ENCODE data around the gene RAD51D.
"Not testable (repeated sequence)": the region's sequence is repeated elsewhere in the genome, so short reads cannot be mapped to it uniquely, and the experiment has no call there.

RAD51D gene

GRCh38 chr17:35151080-35151479 lies 31.4 kb upstream of the RAD51D start:
- H3K4me1 Mint-ChIP-seq (ENCODE audit: low read depth); H3K9me3 Mint-ChIP-seq; H3K27me3 Mint-ChIP-seq; DNase-seq; H3K4me3 Mint-ChIP-seq; H3K36me3 Mint-ChIP-seq (ENCODE audit: low read depth); H3K27ac Mint-ChIP-seq: not testable (repeated sequence)

DNA sequence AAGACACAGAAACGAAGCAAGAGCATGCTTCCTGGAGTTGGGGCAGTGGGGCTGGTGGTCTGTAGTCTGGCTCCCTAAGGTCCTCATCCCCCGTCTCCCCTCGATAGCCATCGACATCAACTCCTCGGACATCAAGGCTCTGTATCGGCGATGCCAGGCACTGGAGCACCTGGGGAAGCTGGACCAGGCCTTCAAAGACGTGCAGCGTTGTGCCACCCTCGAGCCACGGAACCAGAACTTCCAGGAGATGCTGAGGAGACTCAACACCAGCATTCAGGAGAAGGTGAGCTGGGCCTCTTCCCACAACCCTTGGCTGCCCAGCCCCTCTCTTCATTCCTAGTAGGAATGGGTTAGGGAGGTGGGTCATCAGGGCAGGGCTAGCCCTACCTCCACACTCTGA lies 30.3 kb upstream of the RAD51D start:
- Mint-ChIP-seq H3K27ac (no peak overlapping the region), H3K4me3 (no peak overlapping the region), H3K36me3 (ENCODE audit: low read depth) (no peaks in the 10 kb centered on the region), H3K4me1 (ENCODE audit: low read depth) (no peaks in the 10 kb centered on the region), H3K27me3 (no peaks in the 10 kb centered on the region), H3K9me3 (no peaks in the 10 kb centered on the region)
- no peak for DNase-seq

- Mint-ChIP-seq H3K9me3 (no peaks in the 10 kb centered on the region), H3K36me3 (ENCODE audit: low read depth) (no peaks in the 10 kb centered on the region), H3K27ac (no peak overlapping the region), H3K4me3 (no peak overlapping the region), H3K4me1 (ENCODE audit: low read depth) (no peaks in the 10 kb centered on the region), H3K27me3 (no peaks in the 10 kb centered on the region)
- no peak for DNase-seq
Observed at GRCh38 chr17:35148144-35148543, 28.5 kb upstream of the RAD51D start.

GRCh38 chr17:35147375-35147905 lies 27.8 kb upstream of the RAD51D start, which contains the start of gene UNC45B:
Gene UNC45B (plus strand): TSS chr17:35147817. CDS start chr17:35148264, 447 bp downstream.
- H3K9me3 Mint-ChIP-seq = no peaks in the 10 kb centered on the region
- no peak within 1 kb of the TSS for H3K27ac Mint-ChIP-seq
- no peaks in the 10 kb centered on the region for H3K36me3 Mint-ChIP-seq (ENCODE audit: low read depth)
- H3K4me1 Mint-ChIP-seq (ENCODE audit: low read depth) = peaks cover under 1% of the 10 kb centered on the region
- no peaks in the 10 kb centered on the region for H3K27me3 Mint-ChIP-seq
- H3K4me3 Mint-ChIP-seq = no peak within 1 kb of the TSS
- no peak for DNase-seq

- no peak overlapping the region for H3K4me3 Mint-ChIP-seq
- no peaks in the 10 kb centered on the region for H3K27me3 Mint-ChIP-seq
- peaks cover 8% of the 10 kb centered on the region for H3K36me3 Mint-ChIP-seq (ENCODE audit: low read depth)
- peaks cover 5% of the 10 kb centered on the region for H3K4me1 Mint-ChIP-seq (ENCODE audit: low read depth)
- no peak for DNase-seq
- H3K27ac Mint-ChIP-seq = no peak overlapping the region
- no peaks in the 10 kb centered on the region for H3K9me3 Mint-ChIP-seq
Observed at GRCh38 chr17:35146214-35146833, 26.7 kb upstream of the RAD51D start.

DNA sequence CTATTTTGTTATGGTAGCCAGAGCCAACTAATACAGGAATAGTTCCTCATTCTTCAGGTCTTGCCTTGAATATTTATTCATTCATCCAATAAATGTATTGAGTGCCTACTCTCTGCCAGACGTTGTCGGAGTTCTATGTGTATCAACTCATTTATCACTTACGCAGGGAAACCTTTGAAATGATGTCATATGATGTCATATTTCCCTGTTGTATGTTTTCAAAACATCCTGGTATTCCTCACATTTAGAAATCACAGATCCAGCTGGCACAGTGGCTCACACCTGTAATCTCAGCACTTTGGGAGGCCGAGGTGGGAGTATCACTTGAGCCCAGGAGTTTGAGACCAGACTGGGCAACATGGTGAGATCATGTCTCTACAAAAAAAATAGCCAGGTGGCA lies 25.2 kb upstream of the RAD51D start:
- peaks cover 14% of the 10 kb centered on the region for H3K4me1 Mint-ChIP-seq (ENCODE audit: low read depth)
- peaks cover 20% of the 10 kb centered on the region for H3K36me3 Mint-ChIP-seq (ENCODE audit: low read depth)
- no peak overlapping the region for H3K27ac Mint-ChIP-seq
- H3K27me3 Mint-ChIP-seq = no peaks in the 10 kb centered on the region
- no peak overlapping the region for H3K4me3 Mint-ChIP-seq
- DNase-seq = no peak
- H3K9me3 Mint-ChIP-seq = no peaks in the 10 kb centered on the region

DNA sequence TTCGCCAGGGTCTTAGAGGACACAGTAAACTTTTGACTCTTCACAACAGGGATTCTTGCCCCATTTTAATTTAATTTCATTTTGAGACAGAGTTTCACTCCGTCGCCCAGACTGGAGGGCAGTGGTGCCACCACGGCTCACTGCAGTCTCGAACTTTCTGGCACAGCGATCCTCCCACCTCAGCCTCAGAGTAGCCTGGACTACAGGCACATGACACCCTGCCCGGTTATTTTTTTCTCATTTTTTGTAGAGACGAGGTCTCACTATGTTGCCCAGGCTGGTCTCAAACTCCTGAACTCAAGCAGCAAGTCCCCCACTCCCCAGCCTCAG lies 22.8 kb upstream of the RAD51D start:
- no peaks in the 10 kb centered on the region for H3K27me3 Mint-ChIP-seq
- H3K4me3 Mint-ChIP-seq = peak overlapping the region; percentile 90
- H3K27ac Mint-ChIP-seq = peak overlapping the region; percentile 92
- peaks cover 18% of the 10 kb centered on the region for H3K4me1 Mint-ChIP-seq (ENCODE audit: low read depth)
- no peak for DNase-seq
- no peaks in the 10 kb centered on the region for H3K9me3 Mint-ChIP-seq
- peaks cover 44% of the 10 kb centered on the region for H3K36me3 Mint-ChIP-seq (ENCODE audit: low read depth)

- Mint-ChIP-seq H3K9me3 (no peaks in the 10 kb centered on the region), H3K27ac (peak within 1 kb of the TSS; percentile 92), H3K36me3 (ENCODE audit: low read depth) (peaks cover 50% of the 10 kb centered on the region), H3K4me3 (peak within 1 kb of the TSS; percentile 90), H3K27me3 (no peaks in the 10 kb centered on the region), H3K4me1 (ENCODE audit: low read depth) (peaks cover 18% of the 10 kb centered on the region)
- DNase-seq = peak; percentile 95
Observed at GRCh38 chr17:35141681-35142466, 22.2 kb upstream of the RAD51D start, which contains the start of gene NLE1. Gene NLE1 (minus strand): TSS chr17:35142303. CDS start chr17:35142275, 28 bp downstream.

GRCh38 chr17:35138218-35138617 lies 18.6 kb upstream of the RAD51D start:
- no peak for DNase-seq
- peaks cover 18% of the 10 kb centered on the region for H3K4me1 Mint-ChIP-seq (ENCODE audit: low read depth)
- peak overlapping the region; percentile 68 for H3K27ac Mint-ChIP-seq
- no peaks in the 10 kb centered on the region for H3K27me3 Mint-ChIP-seq
- H3K9me3 Mint-ChIP-seq = no peaks in the 10 kb centered on the region
- peaks cover 86% of the 10 kb centered on the region for H3K36me3 Mint-ChIP-seq (ENCODE audit: low read depth)
- no peak overlapping the region for H3K4me3 Mint-ChIP-seq

GRCh38 chr17:35135322-35135721 lies 15.7 kb upstream of the RAD51D start:
- peak overlapping the region; percentile 33 for H3K27ac Mint-ChIP-seq
- H3K27me3 Mint-ChIP-seq = no peaks in the 10 kb centered on the region
- no peak for DNase-seq
- H3K4me1 Mint-ChIP-seq (ENCODE audit: low read depth) = peaks cover 7% of the 10 kb centered on the region
- no peak overlapping the region for H3K4me3 Mint-ChIP-seq
- H3K36me3 Mint-ChIP-seq (ENCODE audit: low read depth) = peaks cover 98% of the 10 kb centered on the region
- H3K9me3 Mint-ChIP-seq = no peaks in the 10 kb centered on the region

GRCh38 chr17:35132816-35133550 lies 13.3 kb upstream of the RAD51D start:
- H3K4me3 Mint-ChIP-seq = no peak overlapping the region
- peaks cover 95% of the 10 kb centered on the region for H3K36me3 Mint-ChIP-seq (ENCODE audit: low read depth)
- H3K4me1 Mint-ChIP-seq (ENCODE audit: low read depth) = peaks cover 5% of the 10 kb centered on the region
- H3K27ac Mint-ChIP-seq = no peak overlapping the region
- no peak for DNase-seq
- no peaks in the 10 kb centered on the region for H3K27me3 Mint-ChIP-seq
- H3K9me3 Mint-ChIP-seq = no peaks in the 10 kb centered on the region

- H3K27me3 Mint-ChIP-seq = no peaks in the 10 kb centered on the region
- no peak for DNase-seq
- H3K4me1 Mint-ChIP-seq (ENCODE audit: low read depth) = peaks cover 5% of the 10 kb centered on the region
- no peaks in the 10 kb centered on the region for H3K9me3 Mint-ChIP-seq
- no peak overlapping the region for H3K27ac Mint-ChIP-seq
- no peak overlapping the region for H3K4me3 Mint-ChIP-seq
- H3K36me3 Mint-ChIP-seq (ENCODE audit: low read depth) = peaks cover 93% of the 10 kb centered on the region
Observed at GRCh38 chr17:35132099-35132498, 12.4 kb upstream of the RAD51D start.

DNA sequence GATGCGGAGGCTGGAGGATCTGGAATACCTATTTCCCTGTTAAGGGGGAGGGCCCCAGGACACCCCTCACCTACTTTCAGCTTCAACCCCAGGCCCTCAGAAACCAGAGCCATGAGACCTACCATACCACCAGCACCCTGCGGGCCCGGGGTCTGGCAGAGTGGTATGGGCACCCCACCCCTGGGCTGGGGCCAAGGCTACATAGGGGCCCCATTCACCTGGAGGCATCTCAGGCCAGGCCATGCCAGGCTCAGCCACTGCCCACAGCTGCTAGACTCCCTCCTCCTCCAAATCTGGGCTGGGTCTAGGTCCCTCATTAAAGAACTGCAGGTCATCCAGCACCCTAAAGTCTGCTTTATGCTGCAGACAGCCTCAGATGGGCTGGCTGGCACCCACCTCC lies 10.7 kb upstream of the RAD51D start:
- H3K27ac Mint-ChIP-seq = no peak overlapping the region
- no peak for DNase-seq

DNA sequence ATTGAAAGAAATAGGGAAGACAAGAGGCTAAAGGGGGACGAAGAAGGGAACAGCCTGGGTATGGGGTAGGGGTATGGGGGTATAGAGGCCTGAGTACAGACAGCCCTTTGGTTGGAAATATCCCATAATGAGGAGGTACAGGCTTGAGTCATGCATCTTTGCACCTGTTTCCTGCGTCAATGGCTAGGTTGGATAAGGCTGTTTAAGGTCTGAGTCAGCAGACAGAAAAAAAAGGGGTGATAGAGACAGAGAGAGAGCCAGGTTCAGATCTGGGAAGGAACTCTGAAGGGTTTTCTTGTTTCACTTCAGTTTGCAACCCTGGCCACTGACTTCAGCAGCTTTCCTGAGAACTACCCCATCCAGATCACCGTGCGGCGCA lies 10.3 kb upstream of the RAD51D start:
- H3K36me3 Mint-ChIP-seq (ENCODE audit: low read depth) = peaks cover 72% of the 10 kb centered on the region
- H3K4me1 Mint-ChIP-seq (ENCODE audit: low read depth) = peaks cover 5% of the 10 kb centered on the region
- no peak for DNase-seq
- no peak overlapping the region for H3K4me3 Mint-ChIP-seq
- no peaks in the 10 kb centered on the region for H3K9me3 Mint-ChIP-seq
- H3K27me3 Mint-ChIP-seq = no peaks in the 10 kb centered on the region
- no peak overlapping the region for H3K27ac Mint-ChIP-seq

More for the DNA sequence above, 10.7 kb upstream of the RAD51D start:
- Mint-ChIP-seq H3K9me3 (no peaks in the 10 kb centered on the region), H3K27me3 (no peaks in the 10 kb centered on the region), H3K4me1 (ENCODE audit: low read depth) (peaks cover 5% of the 10 kb centered on the region), H3K36me3 (ENCODE audit: low read depth) (peaks cover 76% of the 10 kb centered on the region), H3K4me3 (no peak overlapping the region)
